Neural cell (in vitro differentiated cells): ENCODE results near the gene EFCAB8. TPM values are rescaled to one million over a fixed set of nuclear protein-coding genes. Genes with fewer than 3 reads are reported as not detected.

Source experiments
- H2AFZ ChIP-seq: fragments of 200-600, 300-800 bp; sonication (generic), shearing (Covaris generic); 2 replicates; pipeline ENCODE4 v1.6.0; 2014; ENCODE audit warnings: low read depth, mild to moderate bottlenecking, antibody characterized with exemption, low read length, moderate library complexity
- H3F3A ChIP-seq: fragments of 200-600 bp; shearing (Covaris generic); 2 replicates; pipeline ENCODE4 v1.6.1; 2016; ENCODE audit warnings: mild to moderate bottlenecking, moderate library complexity, mixed read lengths, antibody characterized with exemption, low read length; ENCODE audit not compliant: insufficient read depth, poor library complexity, severe bottlenecking
- H3K27ac ChIP-seq: fragments of 200-600, 300-800 bp; sonication (generic), shearing (Covaris generic); 2 replicates; pipeline ENCODE4 v1.5.1; 2014; ENCODE audit warnings: mild to moderate bottlenecking, low read length, moderate library complexity
- H3K27me3 ChIP-seq: fragments of 300-800, 200-600 bp; sonication (generic), shearing (Covaris generic); 2 replicates; pipeline ENCODE4 v1.6.0; 2014; ENCODE audit warnings: mild to moderate bottlenecking, low read depth, low read length, moderate library complexity; ENCODE audit not compliant: insufficient read depth
- H3K36me3 ChIP-seq: fragments of 300-800, 200-600 bp; sonication (generic), shearing (Covaris generic); 2 replicates; pipeline ENCODE4 v1.5.1; 2014; ENCODE audit warnings: mild to moderate bottlenecking, antibody characterized with exemption, low read length, moderate library complexity; ENCODE audit not compliant: insufficient read depth
- H3K4me2 ChIP-seq: fragments of 300-800, 200-600 bp; sonication (generic), shearing (Covaris generic); 2 replicates; pipeline ENCODE4 v1.6.0; 2014; ENCODE audit warnings: mild to moderate bottlenecking, low read length
- H3K4me3 ChIP-seq: fragments of 300-800, 200-600 bp; sonication (generic), shearing (Covaris generic); 2 replicates; pipeline ENCODE4 v1.5.1; 2014; ENCODE audit warnings: mild to moderate bottlenecking, low read length, moderate library complexity
- H3K79me2 ChIP-seq: fragments of 200-600 bp; shearing (Covaris generic); replicated peaks from 2 replicates; pipeline ENCODE4 v1.6.0; 2014; ENCODE audit warnings: mild to moderate bottlenecking, low read length, moderate library complexity; ENCODE audit not compliant: insufficient read depth
- H3K9ac ChIP-seq: fragments of 300-800, 200-600 bp; sonication (generic), shearing (Covaris generic); 2 replicates; pipeline ENCODE4 v1.6.1; 2016; ENCODE audit warnings: mild to moderate bottlenecking, low read length, mixed read lengths
- H3K9me2 ChIP-seq: fragments of 200-600 bp; shearing (Covaris generic); 2 replicates; pipeline ENCODE4 v1.6.1; 2016; ENCODE audit warnings: mild to moderate bottlenecking, low read length, mixed read lengths; ENCODE audit not compliant: insufficient read depth
- H3K9me3 ChIP-seq: fragments of 200-600, 300-800 bp; sonication (generic), shearing (Covaris generic); 2 replicates; pipeline ENCODE4 v1.6.1; 2016; ENCODE audit warnings: mild to moderate bottlenecking, mixed run types, low read length, moderate library complexity, mixed read lengths
- H4K20me1 ChIP-seq: fragments of 200-600 bp; shearing (Covaris generic); 2 replicates; pipeline ENCODE4 v1.6.1; 2016; ENCODE audit warnings: mild to moderate bottlenecking, mixed run types; ENCODE audit not compliant: insufficient read depth
- CTCF ChIP-seq: fragments of 450-650 bp; IDR thresholded peaks from 2 replicates; pipeline ENCODE4 v1.5.1; 2014; ENCODE audit warnings: antibody characterized with exemption, mild to moderate bottlenecking, moderate library complexity; ENCODE audit not compliant: poor library complexity, severe bottlenecking
- EP300 ChIP-seq: fragments of 450-650 bp; conservative IDR thresholded peaks from 2 replicates; pipeline ENCODE4 v1.6.1; 2014; ENCODE audit warnings: antibody characterized with exemption, mild to moderate bottlenecking, moderate library complexity; ENCODE audit not compliant: poor library complexity, severe bottlenecking
- EZH2 ChIP-seq: fragments of 200-600, 300-800 bp; shearing (Covaris generic), sonication (generic); IDR thresholded peaks from 2 replicates; pipeline ENCODE4 v1.6.1; 2014; ENCODE audit warnings: antibody characterized with exemption, low read length, borderline replicate concordance, mild to moderate bottlenecking; ENCODE audit not compliant: insufficient read depth, poor library complexity, severe bottlenecking
- MXI1 ChIP-seq: fragments of 450-650 bp; conservative IDR thresholded peaks from 2 replicates; pipeline ENCODE4 v1.6.1; 2014; ENCODE audit warnings: antibody characterized with exemption, mild to moderate bottlenecking; ENCODE audit not compliant: poor library complexity, severe bottlenecking
- POLR2AphosphoS5 ChIP-seq: IDR thresholded peaks from 2 replicates; pipeline ENCODE4 v1.6.1; 2012
- RAD21 ChIP-seq: fragments of 450-650 bp; conservative IDR thresholded peaks from 2 replicates; pipeline ENCODE4 v1.6.1; 2014; ENCODE audit warnings: antibody characterized with exemption, mild to moderate bottlenecking, moderate library complexity
- SMC3 ChIP-seq: fragments of 450-650 bp; conservative IDR thresholded peaks from 2 replicates; pipeline ENCODE4 v1.6.1; 2014; ENCODE audit warnings: antibody characterized with exemption, mild to moderate bottlenecking, moderate library complexity; ENCODE audit not compliant: poor library complexity
- TAF1 ChIP-seq: IDR thresholded peaks from 2 replicates; pipeline ENCODE4 v1.6.1; 2012; ENCODE audit warnings: low read depth
- polyA plus RNA-seq: library from polyadenylated mRNA; depleted of rRNA; stranded (reverse); fragments of >200 nt; gene quantifications from 2 replicates; pipeline ENCODE4 v1.2.3, GENCODE V29; 2014
- TF ChIP-seq, protein P1 (sequence below): IDR thresholded peaks from 2 replicates; pipeline ENCODE4 v1.6.1; 2012; ENCODE audit warnings: borderline replicate concordance

Gene EFCAB8
- polyA plus RNA-seq, 1 donor from 2014 or later, result not detected

DNA sequence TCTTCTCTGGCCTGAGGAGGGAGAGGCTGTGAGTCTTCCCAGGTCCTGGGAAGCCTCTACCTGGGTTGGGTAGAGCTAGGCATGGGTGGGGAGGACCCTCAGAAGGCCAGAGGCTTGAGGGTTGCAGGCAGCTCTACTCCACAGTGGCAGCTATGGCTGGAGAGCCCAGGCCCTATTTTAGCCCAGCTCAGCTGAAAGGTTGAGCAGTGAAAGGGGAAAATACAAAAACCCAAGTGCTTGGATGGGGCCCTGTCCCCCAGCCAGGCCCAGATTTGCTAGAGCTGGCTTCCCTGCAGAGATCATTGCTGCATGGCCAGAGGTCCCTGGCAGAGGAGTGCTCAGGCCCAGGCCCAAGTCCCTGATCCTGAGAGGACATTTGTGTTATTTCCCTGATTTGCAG lies 99.9 kb downstream of the EFCAB8 start:
- H3K9me3 ChIP-seq, result no peaks in the 10 kb centered on the region
- no peaks in the 10 kb centered on the region for H3K9me2 ChIP-seq

DNA sequence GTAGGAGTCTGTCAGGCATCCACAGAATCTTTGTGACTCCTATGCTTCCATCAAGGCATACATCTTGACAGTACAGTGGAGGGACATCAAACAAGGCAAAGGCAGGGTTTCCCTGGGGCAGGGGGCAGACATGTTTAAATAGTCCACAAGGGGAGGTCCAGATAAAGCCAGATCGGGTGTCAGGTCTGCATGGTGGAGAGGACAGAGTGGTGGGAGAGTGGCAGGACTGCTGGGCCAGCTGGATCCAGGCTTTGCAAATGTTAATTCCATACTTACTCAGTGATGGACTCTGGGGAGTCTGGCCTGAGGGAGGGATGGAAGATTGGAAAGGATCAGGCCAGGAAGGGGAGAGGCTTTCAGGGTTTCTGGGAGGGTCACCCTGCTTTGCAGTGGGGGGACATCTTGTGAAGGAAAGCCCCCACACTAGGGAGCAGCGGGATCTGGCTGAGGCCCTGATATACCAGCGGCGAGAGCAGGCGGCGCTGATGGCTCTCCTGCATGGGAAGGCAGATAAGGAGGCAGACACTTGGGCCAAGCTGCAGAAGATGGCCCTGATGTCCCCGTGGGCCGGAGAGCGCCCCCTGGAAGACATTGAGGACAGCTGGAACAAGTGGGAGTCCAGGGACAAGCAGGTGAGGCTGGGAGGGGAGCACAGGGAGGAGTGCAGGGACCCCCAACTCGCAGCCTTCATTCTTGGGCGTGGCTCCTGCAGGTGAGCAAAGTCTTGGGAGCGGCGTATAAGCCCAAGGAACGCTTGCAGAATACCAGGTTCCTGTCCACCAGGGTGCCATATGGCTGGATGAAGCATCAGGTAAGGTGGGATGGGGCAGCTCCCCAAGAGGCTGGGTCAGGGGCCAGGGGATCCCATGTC lies 100.9 kb downstream of the EFCAB8 start:
- no peak overlapping the region for H3K9ac ChIP-seq
- no peak overlapping the region for H3K27ac ChIP-seq
- H3K27me3 ChIP-seq, result no peaks in the 10 kb centered on the region
- H3F3A ChIP-seq, result no peaks in the 10 kb centered on the region
- no peaks in the 10 kb centered on the region for H3K36me3 ChIP-seq
- no peak overlapping the region for H2AFZ ChIP-seq
- H3K4me3 ChIP-seq, result no peak overlapping the region
- H4K20me1 ChIP-seq, result no peaks in the 10 kb centered on the region
- H3K9me3 ChIP-seq, result no peaks in the 10 kb centered on the region
- no peaks in the 10 kb centered on the region for H3K9me2 ChIP-seq
- H3K79me2 ChIP-seq, result no peaks in the 10 kb centered on the region
- no peak overlapping the region for H3K4me2 ChIP-seq
- TF ChIP-seq EP300, result no peak
- TF ChIP-seq SMC3, result no peak
- TF ChIP-seq MXI1, result no peak
- no peak for TF ChIP-seq POLR2AphosphoS5
- no peak for TF ChIP-seq CTCF
- TF ChIP-seq TAF1, result no peak
- no peak for TF ChIP-seq EZH2

More for the DNA sequence above, 99.9 kb downstream of the EFCAB8 start:
- Histone ChIP-seq H3K9ac (no peak overlapping the region), H3K79me2 (no peaks in the 10 kb centered on the region), H3K27me3 (no peaks in the 10 kb centered on the region), H3K4me2 (no peak overlapping the region), H3K36me3 (no peaks in the 10 kb centered on the region), H4K20me1 (no peaks in the 10 kb centered on the region), H3F3A (no peaks in the 10 kb centered on the region), H2AFZ (no peak overlapping the region), H3K27ac (no peak overlapping the region), H3K4me3 (no peak overlapping the region)
- TF ChIP-seq, protein P1, sequence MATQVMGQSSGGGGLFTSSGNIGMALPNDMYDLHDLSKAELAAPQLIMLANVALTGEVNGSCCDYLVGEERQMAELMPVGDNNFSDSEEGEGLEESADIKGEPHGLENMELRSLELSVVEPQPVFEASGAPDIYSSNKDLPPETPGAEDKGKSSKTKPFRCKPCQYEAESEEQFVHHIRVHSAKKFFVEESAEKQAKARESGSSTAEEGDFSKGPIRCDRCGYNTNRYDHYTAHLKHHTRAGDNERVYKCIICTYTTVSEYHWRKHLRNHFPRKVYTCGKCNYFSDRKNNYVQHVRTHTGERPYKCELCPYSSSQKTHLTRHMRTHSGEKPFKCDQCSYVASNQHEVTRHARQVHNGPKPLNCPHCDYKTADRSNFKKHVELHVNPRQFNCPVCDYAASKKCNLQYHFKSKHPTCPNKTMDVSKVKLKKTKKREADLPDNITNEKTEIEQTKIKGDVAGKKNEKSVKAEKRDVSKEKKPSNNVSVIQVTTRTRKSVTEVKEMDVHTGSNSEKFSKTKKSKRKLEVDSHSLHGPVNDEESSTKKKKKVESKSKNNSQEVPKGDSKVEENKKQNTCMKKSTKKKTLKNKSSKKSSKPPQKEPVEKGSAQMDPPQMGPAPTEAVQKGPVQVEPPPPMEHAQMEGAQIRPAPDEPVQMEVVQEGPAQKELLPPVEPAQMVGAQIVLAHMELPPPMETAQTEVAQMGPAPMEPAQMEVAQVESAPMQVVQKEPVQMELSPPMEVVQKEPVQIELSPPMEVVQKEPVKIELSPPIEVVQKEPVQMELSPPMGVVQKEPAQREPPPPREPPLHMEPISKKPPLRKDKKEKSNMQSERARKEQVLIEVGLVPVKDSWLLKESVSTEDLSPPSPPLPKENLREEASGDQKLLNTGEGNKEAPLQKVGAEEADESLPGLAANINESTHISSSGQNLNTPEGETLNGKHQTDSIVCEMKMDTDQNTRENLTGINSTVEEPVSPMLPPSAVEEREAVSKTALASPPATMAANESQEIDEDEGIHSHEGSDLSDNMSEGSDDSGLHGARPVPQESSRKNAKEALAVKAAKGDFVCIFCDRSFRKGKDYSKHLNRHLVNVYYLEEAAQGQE, result no peak
- TF ChIP-seq CTCF (no peak), EP300 (no peak), EZH2 (no peak), MXI1 (no peak), POLR2AphosphoS5 (no peak), RAD21 (no peak), SMC3 (no peak), TAF1 (no peak)
